IPS DF 6.9 (cell line): ENCODE results near the gene GNAI2.
"Not testable (repeated sequence)": the region's sequence is repeated elsewhere in the genome, so short reads cannot be mapped to it uniquely, and the experiment has no call there.

Experiments used
- DNase-seq: peaks from one replicate; pipeline ENCODE4 v3.0.0-alpha.2; 2013; ENCODE audit warnings: low read depth, low spot score
- H3K27ac ChIP-seq: one replicate; pipeline ENCODE4 v1.5.1; 2013; ENCODE audit warnings: low read length, control low read depth
- H3K27me3 ChIP-seq: 2 replicates; pipeline ENCODE4 v1.6.1; 2013; ENCODE audit warnings: mild to moderate bottlenecking, low read length; ENCODE audit not compliant: control insufficient read depth, insufficient read depth
- H3K36me3 ChIP-seq: 2 replicates; pipeline ENCODE4 v1.6.1; 2013; ENCODE audit warnings: low read length; ENCODE audit not compliant: control insufficient read depth, insufficient read depth
- H3K4me1 ChIP-seq: 2 replicates; pipeline ENCODE4 v1.6.1; 2013; ENCODE audit warnings: low read length; ENCODE audit not compliant: control insufficient read depth, insufficient read depth
- H3K4me3 ChIP-seq: 2 replicates; pipeline ENCODE4 v1.5.1; 2013; ENCODE audit warnings: mild to moderate bottlenecking, low read length
- H3K9me3 ChIP-seq: 2 replicates; pipeline ENCODE4 v1.6.1; 2013; ENCODE audit warnings: low read length, inconsistent platforms; ENCODE audit not compliant: control insufficient read depth, insufficient read depth
- WGBS: extraction: QIAGEN DNeasy Blood & Tissue Kit; methylation state at CpG from one replicate; pipeline ENCODE4 v1.1.7; 2013; ENCODE audit warnings: mixed read lengths, missing lambda C conversion rate; ENCODE audit not compliant: insufficient read length, insufficient coverage; 5-methylcytosine and 5-hydroxymethylcytosine counted together

Gene GNAI2

GRCh38 chr3:50237133-50237651, 1.2 kb downstream of the GNAI2 start:
- H3K27ac ChIP-seq, result no peak overlapping the region

GRCh38 chr3:50237754-50238548, 1.9 kb downstream of the GNAI2 start:
- Histone ChIP-seq H3K27ac (no peak overlapping the region), H3K4me1 (peaks cover 23% of the 10 kb centered on the region), H3K27me3 (no peaks in the 10 kb centered on the region), H3K4me3 (peak overlapping the region; percentile 92; the same call in 1 of the 2 replicates), H3K36me3 (no peaks in the 10 kb centered on the region), H3K9me3 (no peaks in the 10 kb centered on the region)
- WGBS, result no CpG with 5 or more reads among the region's 31 CpGs
- DNase-seq, result no peak

More at GRCh38 chr3:50237133-50237651, 1.2 kb downstream of the GNAI2 start:
- Histone ChIP-seq H3K4me3 (peak overlapping the region; percentile 92; the same call in 1 of the 2 replicates), H3K4me1 (peaks cover 16% of the 10 kb centered on the region), H3K27me3 (no peaks in the 10 kb centered on the region), H3K36me3 (no peaks in the 10 kb centered on the region), H3K9me3 (no peaks in the 10 kb centered on the region)
- no CpG with 5 or more reads among the region's 7 CpGs for WGBS
- no peak for DNase-seq

GRCh38 chr3:50238549-50239026, 2.6 kb downstream of the GNAI2 start:
- peaks cover 23% of the 10 kb centered on the region for H3K4me1 ChIP-seq
- no peaks in the 10 kb centered on the region for H3K27me3 ChIP-seq
- WGBS, result no CpG with 5 or more reads among the region's 7 CpGs
- H3K27ac ChIP-seq, result no peak overlapping the region
- no peak overlapping the region for H3K4me3 ChIP-seq
- no peaks in the 10 kb centered on the region for H3K36me3 ChIP-seq
- no peak for DNase-seq
- no peaks in the 10 kb centered on the region for H3K9me3 ChIP-seq

- Histone ChIP-seq H3K27ac (no peak overlapping the region), H3K27me3 (no peaks in the 10 kb centered on the region), H3K4me1 (peaks cover 23% of the 10 kb centered on the region), H3K36me3 (no peaks in the 10 kb centered on the region), H3K4me3 (no peak overlapping the region), H3K9me3 (no peaks in the 10 kb centered on the region)
- no CpG with 5 or more reads among the region's 4 CpGs for WGBS
- DNase-seq, result no peak
Measured at GRCh38 chr3:50239649-50240048, 3.6 kb downstream of the GNAI2 start.

GRCh38 chr3:50241163-50241562, 5.2 kb downstream of the GNAI2 start:
- no peak for DNase-seq
- Histone ChIP-seq H3K27me3 (no peaks in the 10 kb centered on the region), H3K36me3 (no peaks in the 10 kb centered on the region), H3K4me3 (no peak overlapping the region), H3K27ac (no peak overlapping the region), H3K4me1 (peaks cover 26% of the 10 kb centered on the region), H3K9me3 (no peaks in the 10 kb centered on the region)
- no CpG with 5 or more reads among the region's 4 CpGs for WGBS

- Histone ChIP-seq H3K4me1 (peaks cover 30% of the 10 kb centered on the region), H3K27me3 (no peaks in the 10 kb centered on the region), H3K36me3 (no peaks in the 10 kb centered on the region), H3K4me3 (no peak overlapping the region), H3K9me3 (no peaks in the 10 kb centered on the region), H3K27ac (no peak overlapping the region)
- WGBS, result no CpG with 5 or more reads among the region's 7 CpGs
- no peak for DNase-seq
Measured at GRCh38 chr3:50241713-50242380, 5.8 kb downstream of the GNAI2 start.

- H3K36me3 ChIP-seq, result no peaks in the 10 kb centered on the region
- WGBS, result no CpG with 5 or more reads among the region's 3 CpGs
- no peaks in the 10 kb centered on the region for H3K9me3 ChIP-seq
- no peaks in the 10 kb centered on the region for H3K27me3 ChIP-seq
- no peak overlapping the region for H3K4me3 ChIP-seq
- H3K27ac ChIP-seq, result no peak overlapping the region
- DNase-seq, result no peak
- peaks cover 30% of the 10 kb centered on the region for H3K4me1 ChIP-seq
Measured at GRCh38 chr3:50242381-50242770, 6.4 kb downstream of the GNAI2 start.

- H3K4me3 ChIP-seq, result no peak overlapping the region
- WGBS, result no CpG with 5 or more reads among the region's 14 CpGs
- H3K36me3 ChIP-seq, result no peaks in the 10 kb centered on the region
- no peaks in the 10 kb centered on the region for H3K27me3 ChIP-seq
- H3K9me3 ChIP-seq, result no peaks in the 10 kb centered on the region
- H3K4me1 ChIP-seq, result peaks cover 30% of the 10 kb centered on the region
- H3K27ac ChIP-seq, result no peak overlapping the region
- no peak for DNase-seq
Measured at GRCh38 chr3:50242851-50243542, 7.0 kb downstream of the GNAI2 start.

- WGBS, result no CpG with 5 or more reads among the region's 4 CpGs
- no peaks in the 10 kb centered on the region for H3K27me3 ChIP-seq
- H3K4me1 ChIP-seq, result peaks cover 27% of the 10 kb centered on the region
- no peaks in the 10 kb centered on the region for H3K9me3 ChIP-seq
- H3K27ac ChIP-seq, result no peak overlapping the region
- H3K36me3 ChIP-seq, result no peaks in the 10 kb centered on the region
- DNase-seq, result no peak
- H3K4me3 ChIP-seq, result no peak overlapping the region
Measured at GRCh38 chr3:50243543-50243895, 7.5 kb downstream of the GNAI2 start.

- no CpG with 5 or more reads among the region's 6 CpGs for WGBS
- not testable (repeated sequence) for H3K4me3 ChIP-seq, H3K9me3 ChIP-seq, DNase-seq, H3K27ac ChIP-seq, H3K27me3 ChIP-seq, H3K36me3 ChIP-seq
- peaks cover 23% of the 10 kb centered on the region for H3K4me1 ChIP-seq
Measured at GRCh38 chr3:50244813-50245212, 8.8 kb downstream of the GNAI2 start.
